A673 (cell line): ENCODE measurements around the gene ACTR3. TPM values are rescaled to one million over a fixed set of nuclear protein-coding genes. Genes with fewer than 3 reads are reported as not detected.

Experiments
- BruUV-seq: library from RNA; stranded (reverse); fragments of 400-500 nt; replicated peaks from 2 replicates; lab custom pipeline; 2021; lab: Mats Ljungman, UMichigan
- CTCF ChIA-PET: fragments of 300-600 bp; sonication (Branson Sonifier 250); formaldehyde crosslinking; loops from one replicate; lab custom pipeline; 2022; ENCODE audit warnings: antibody characterized with exemption; lab: Charles Lee
- POLR2A ChIA-PET: fragments of 300-600 bp; sonication (Branson Sonifier 250); formaldehyde crosslinking; loops from one replicate; lab custom pipeline; 2022; ENCODE audit warnings: antibody characterized with exemption; ENCODE audit not compliant: low non-redundant PET; lab: Charles Lee
- DNase-seq: peaks from one replicate; pipeline ENCODE4 v3.0.0-alpha.2; 2015; ENCODE audit warnings: low spot score
- H3K27ac ChIP-seq: fragments of 200-600 bp; sonication (generic); 2 replicates; pipeline ENCODE4 v1.5.1; 2016; ENCODE audit warnings: mixed run types, low read depth, mild to moderate bottlenecking, mixed read lengths, antibody characterized with exemption, low read length; ENCODE audit not compliant: poor library complexity, severe bottlenecking
- H3K27me3 ChIP-seq: fragments of 200-600 bp; sonication (generic); replicated peaks from 2 replicates; pipeline ENCODE4 v1.6.1; 2017; ENCODE audit warnings: mixed run types, low read depth, mild to moderate bottlenecking, mixed read lengths, antibody characterized with exemption, low read length; ENCODE audit not compliant: insufficient read depth, poor library complexity
- H3K36me3 ChIP-seq: fragments of 200-600 bp; sonication (generic); 2 replicates; pipeline ENCODE4 v1.6.1; 2016; ENCODE audit warnings: mixed run types, mild to moderate bottlenecking, mixed read lengths, antibody characterized with exemption, low read length; ENCODE audit not compliant: insufficient read depth, poor library complexity, severe bottlenecking
- H3K4me1 ChIP-seq: fragments of 200-600 bp; sonication (generic); 2 replicates; pipeline ENCODE4 v1.6.1; 2017; ENCODE audit warnings: mixed run types, mild to moderate bottlenecking, mixed read lengths, antibody characterized with exemption, low read length; ENCODE audit not compliant: insufficient read depth, poor library complexity, severe bottlenecking
- H3K4me3 ChIP-seq: fragments of 200-600 bp; sonication (generic); 2 replicates; pipeline ENCODE4 v1.5.1; 2016; ENCODE audit warnings: low read depth, mixed run types, mild to moderate bottlenecking, mixed read lengths, low read length; ENCODE audit not compliant: poor library complexity, severe bottlenecking
- H3K9me3 ChIP-seq: fragments of 200-600 bp; sonication (generic); 2 replicates; pipeline ENCODE4 v1.6.1; 2016; ENCODE audit warnings: mixed run types, low read depth, mild to moderate bottlenecking, mixed read lengths, antibody characterized with exemption, low read length; ENCODE audit not compliant: poor library complexity, severe bottlenecking
- EZH2 ChIP-seq: fragments of 200-600 bp; sonication (generic); IDR thresholded peaks from 2 replicates; pipeline ENCODE4 v1.6.1; 2017; ENCODE audit warnings: borderline replicate concordance, low read depth, mild to moderate bottlenecking, mixed read lengths, antibody characterized with exemption, low read length; ENCODE audit not compliant: poor library complexity, severe bottlenecking
- intact Hi-C: fragments of 100-400 bp; cut with micrococcal nuclease; formaldehyde crosslinking; loops from one replicate; pipeline ENCODE4 v1.10.0; 2022; ENCODE audit not compliant: unreplicated experiment
- total RNA-seq: library from RNA; stranded (reverse); gene quantifications from 2 replicates; pipeline ENCODE4 v1.2.3, GENCODE V29; 2021
- TF ChIP-seq, protein P1 (sequence below): fragments of 300-800, 200-600 bp; sonication (generic); conservative IDR thresholded peaks from 2 replicates; pipeline ENCODE4 v1.5.1; 2017; ENCODE audit warnings: low read depth, mild to moderate bottlenecking, antibody characterized with exemption, low read length, moderate library complexity, mixed read lengths

Gene ACTR3
- total RNA-seq, 1 experiment from 2014 or later = 340 TPM

DNA sequence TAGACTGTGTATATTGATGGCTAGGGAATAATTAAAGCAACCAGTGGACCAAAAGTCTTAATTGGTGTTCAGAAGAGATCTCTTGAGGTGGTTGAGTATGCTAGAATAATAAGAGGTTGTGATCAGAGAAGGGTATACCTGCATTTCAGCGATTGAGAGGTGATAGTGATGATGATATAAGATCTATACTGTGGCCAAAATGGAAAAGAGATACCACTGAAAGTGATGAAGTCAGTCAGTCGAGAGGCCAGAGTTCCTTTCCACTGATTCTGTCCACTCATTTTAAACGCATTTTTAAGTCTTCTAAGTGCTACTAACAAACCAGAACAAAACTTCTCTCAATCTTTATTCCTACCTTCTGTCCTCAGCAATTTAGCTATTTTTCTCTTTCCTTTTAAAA, 32.9 kb downstream of the ACTR3 start:
- H3K4me1 ChIP-seq = no peaks in the 10 kb centered on the region
- CTCF ChIA-PET = no interaction called here
- no TSS peak for BruUV-seq
- DNase-seq = no peak
- no peak overlapping the region for H3K27ac ChIP-seq
- peaks cover 22% of the 10 kb centered on the region for H3K36me3 ChIP-seq
- POLR2A ChIA-PET = no interaction called here
- intact Hi-C loops = no loop called here
- no peak overlapping the region for H3K4me3 ChIP-seq
- no peaks in the 10 kb centered on the region for H3K9me3 ChIP-seq
- TF ChIP-seq EZH2 = no peak
- TF ChIP-seq, protein P1, sequence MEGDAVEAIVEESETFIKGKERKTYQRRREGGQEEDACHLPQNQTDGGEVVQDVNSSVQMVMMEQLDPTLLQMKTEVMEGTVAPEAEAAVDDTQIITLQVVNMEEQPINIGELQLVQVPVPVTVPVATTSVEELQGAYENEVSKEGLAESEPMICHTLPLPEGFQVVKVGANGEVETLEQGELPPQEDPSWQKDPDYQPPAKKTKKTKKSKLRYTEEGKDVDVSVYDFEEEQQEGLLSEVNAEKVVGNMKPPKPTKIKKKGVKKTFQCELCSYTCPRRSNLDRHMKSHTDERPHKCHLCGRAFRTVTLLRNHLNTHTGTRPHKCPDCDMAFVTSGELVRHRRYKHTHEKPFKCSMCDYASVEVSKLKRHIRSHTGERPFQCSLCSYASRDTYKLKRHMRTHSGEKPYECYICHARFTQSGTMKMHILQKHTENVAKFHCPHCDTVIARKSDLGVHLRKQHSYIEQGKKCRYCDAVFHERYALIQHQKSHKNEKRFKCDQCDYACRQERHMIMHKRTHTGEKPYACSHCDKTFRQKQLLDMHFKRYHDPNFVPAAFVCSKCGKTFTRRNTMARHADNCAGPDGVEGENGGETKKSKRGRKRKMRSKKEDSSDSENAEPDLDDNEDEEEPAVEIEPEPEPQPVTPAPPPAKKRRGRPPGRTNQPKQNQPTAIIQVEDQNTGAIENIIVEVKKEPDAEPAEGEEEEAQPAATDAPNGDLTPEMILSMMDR = no peak
- H3K27me3 ChIP-seq = no peaks in the 10 kb centered on the region

DNA sequence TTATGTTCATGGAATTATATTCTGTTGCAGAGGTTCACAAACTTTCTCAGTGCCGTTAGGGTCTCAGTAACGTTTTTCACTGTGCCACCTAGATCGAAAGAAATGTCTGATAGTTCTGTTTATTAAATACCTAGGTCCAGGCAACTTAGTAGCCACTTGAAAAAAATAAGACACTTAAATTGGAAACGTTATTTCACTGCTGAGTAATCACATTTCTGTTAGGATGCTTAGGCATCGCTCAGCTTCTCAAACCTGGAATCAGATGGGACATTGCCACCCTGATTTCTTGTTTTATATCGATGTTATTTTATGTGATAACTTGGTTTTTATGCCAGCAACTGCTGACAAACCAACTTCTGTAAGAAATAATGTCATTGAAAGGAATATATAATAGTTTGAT, 36.0 kb downstream of the ACTR3 start:
- intact Hi-C loops = no loop called here
- TF ChIP-seq, protein P1 = no peak
- TF ChIP-seq EZH2 = no peak
- Histone ChIP-seq H3K27me3 (no peaks in the 10 kb centered on the region), H3K27ac (no peak overlapping the region), H3K36me3 (peaks cover 26% of the 10 kb centered on the region), H3K4me3 (no peak overlapping the region), H3K4me1 (no peaks in the 10 kb centered on the region), H3K9me3 (no peaks in the 10 kb centered on the region)
- ChIA-PET POLR2A (no interaction called here), CTCF (no interaction called here)
- no peak for DNase-seq
- BruUV-seq = no TSS peak

DNA sequence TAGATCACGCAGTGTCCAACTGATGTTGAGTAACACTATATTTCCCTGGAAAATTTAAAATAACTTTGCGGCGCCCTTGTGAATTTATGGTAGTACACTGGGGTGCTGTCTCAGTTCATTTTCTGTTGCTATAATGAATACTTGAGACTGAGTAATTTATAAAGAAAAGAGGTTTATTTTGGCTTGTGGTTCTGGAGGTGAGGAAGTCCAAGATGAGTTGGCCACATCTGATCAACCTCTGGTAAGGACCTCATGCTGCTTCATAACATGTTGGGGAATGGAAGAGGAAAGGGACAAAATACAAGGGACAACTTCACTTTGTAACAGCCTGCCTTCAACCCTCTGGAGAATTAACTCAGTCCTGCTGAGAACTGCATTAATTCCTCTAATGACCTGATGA, 36.4 kb downstream of the ACTR3 start:
- TF ChIP-seq EZH2 = no peak
- TF ChIP-seq, protein P1 = no peak
- Histone ChIP-seq H3K36me3 (peaks cover 29% of the 10 kb centered on the region), H3K4me3 (no peak overlapping the region), H3K9me3 (no peaks in the 10 kb centered on the region), H3K27ac (no peak overlapping the region), H3K27me3 (no peaks in the 10 kb centered on the region), H3K4me1 (no peaks in the 10 kb centered on the region)
- no peak for DNase-seq
- POLR2A ChIA-PET = no interaction called here
- CTCF ChIA-PET = no interaction called here
- no TSS peak for BruUV-seq
- intact Hi-C loops = no loop called here
